ENCODE data around the gene NGF.

DNA sequence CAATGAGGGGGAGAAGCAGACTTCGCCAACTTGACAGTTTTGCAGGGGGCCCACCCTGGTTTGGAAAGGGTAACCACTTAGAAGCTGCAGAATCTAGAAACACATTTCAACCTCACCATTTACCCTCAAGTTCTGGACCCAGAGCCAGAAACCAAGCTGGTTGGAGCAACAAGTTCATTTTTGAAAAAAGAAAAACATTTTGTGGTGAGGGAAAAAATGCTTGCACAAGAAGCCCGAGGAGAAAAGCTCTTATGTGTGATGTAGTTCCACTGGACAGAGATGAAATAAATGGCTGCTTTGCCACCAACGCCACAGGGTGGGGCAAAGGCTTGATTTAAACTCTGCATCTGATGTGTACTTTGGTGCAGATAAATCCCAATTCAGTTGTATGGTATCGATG lies 10.6 kb upstream of the NGF start:
- no peak for TF ChIP-seq EZH2 (IDR thresholded peaks at IDR 0.05; ENCODE audit: borderline replicate concordance, insufficient read depth, low read depth, low read length, poor library complexity, severe bottlenecking)
- TF ChIP-seq, protein P1, sequence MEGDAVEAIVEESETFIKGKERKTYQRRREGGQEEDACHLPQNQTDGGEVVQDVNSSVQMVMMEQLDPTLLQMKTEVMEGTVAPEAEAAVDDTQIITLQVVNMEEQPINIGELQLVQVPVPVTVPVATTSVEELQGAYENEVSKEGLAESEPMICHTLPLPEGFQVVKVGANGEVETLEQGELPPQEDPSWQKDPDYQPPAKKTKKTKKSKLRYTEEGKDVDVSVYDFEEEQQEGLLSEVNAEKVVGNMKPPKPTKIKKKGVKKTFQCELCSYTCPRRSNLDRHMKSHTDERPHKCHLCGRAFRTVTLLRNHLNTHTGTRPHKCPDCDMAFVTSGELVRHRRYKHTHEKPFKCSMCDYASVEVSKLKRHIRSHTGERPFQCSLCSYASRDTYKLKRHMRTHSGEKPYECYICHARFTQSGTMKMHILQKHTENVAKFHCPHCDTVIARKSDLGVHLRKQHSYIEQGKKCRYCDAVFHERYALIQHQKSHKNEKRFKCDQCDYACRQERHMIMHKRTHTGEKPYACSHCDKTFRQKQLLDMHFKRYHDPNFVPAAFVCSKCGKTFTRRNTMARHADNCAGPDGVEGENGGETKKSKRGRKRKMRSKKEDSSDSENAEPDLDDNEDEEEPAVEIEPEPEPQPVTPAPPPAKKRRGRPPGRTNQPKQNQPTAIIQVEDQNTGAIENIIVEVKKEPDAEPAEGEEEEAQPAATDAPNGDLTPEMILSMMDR (IDR thresholded peaks at IDR 0.05): no peak
